Upper lobe of right lung (tissue), 1 donor: Measurements from ENCODE around the gene C19orf38. TPM values are rescaled to one million over a fixed set of nuclear protein-coding genes. Genes with fewer than 3 reads are reported as not detected.
"Not testable (repeated sequence)": the region's sequence is repeated elsewhere in the genome, so short reads cannot be mapped to it uniquely, and the experiment has no call there.

Experiments used
- ATAC-seq: fragments of 200-7000 bp; cut with Tn5 transposase; one replicate; pipeline ENCODE4 v1.9.1; 2020; ENCODE audit warnings: mild to moderate bottlenecking, moderate library complexity
- DNase-seq: peaks from one replicate; pipeline ENCODE4 v3.0.0-alpha.2; 2020
- H3K27ac ChIP-seq: fragments of 200-600 bp; one replicate; pipeline ENCODE4 v1.8.0; 2022
- H3K27me3 ChIP-seq: fragments of 200-600 bp; one replicate; pipeline ENCODE4 v1.8.0; 2022; ENCODE audit warnings: mild to moderate bottlenecking
- H3K36me3 ChIP-seq: fragments of 200-600 bp; one replicate; pipeline ENCODE4 v1.8.0; 2022
- H3K4me1 ChIP-seq: fragments of 200-600 bp; one replicate; pipeline ENCODE4 v1.8.0; 2022
- H3K4me3 ChIP-seq: fragments of 200-600 bp; one replicate; pipeline ENCODE4 v1.8.0; 2022; ENCODE audit warnings: mild to moderate bottlenecking
- H3K9me3 ChIP-seq: fragments of 200-600 bp; one replicate; pipeline ENCODE4 v1.8.0; 2022
- CTCF ChIP-seq: fragments of 200-600 bp; IDR thresholded peaks from one replicate; pipeline ENCODE4 v1.8.0; 2022; ENCODE audit warnings: antibody characterized with exemption
- intact Hi-C: fragments of 100-400 bp; cut with DNase I; formaldehyde crosslinking; loops from one replicate; pipeline ENCODE4 v1.11.0; 2022
- total RNA-seq: library from RNA; stranded (reverse); fragmentation: NEBNext Ultra II Directional; extraction: Animal tissue kit (Norgen Biotek cat#: 25700); gene quantifications from one replicate; pipeline ENCODE4 v1.2.1, GENCODE V29; 2021
- donor health status: DM: no; HTN: yes; CAD: no; lungs with severe emphysema.

C19orf38 gene
- total RNA-seq, 1 donor from 2014 or later: 7.4 TPM

GRCh38 chr19:10872546-10873107, 24.4 kb downstream of the C19orf38 start:
- intact Hi-C loops: no loop called here
- no peak for TF ChIP-seq CTCF
- H3K4me1 ChIP-seq: peaks cover 24% of the 10 kb centered on the region
- H3K27ac ChIP-seq: peak overlapping the region; percentile 70
- peak overlapping the region; percentile 63 for H3K4me3 ChIP-seq
- no peak for ATAC-seq
- H3K9me3 ChIP-seq: no peaks in the 10 kb centered on the region
- no peaks in the 10 kb centered on the region for H3K36me3 ChIP-seq
- DNase-seq: no peak
- H3K27me3 ChIP-seq: no peaks in the 10 kb centered on the region

GRCh38 chr19:10874024-10874423, 25.8 kb downstream of the C19orf38 start:
- no peaks in the 10 kb centered on the region for H3K27me3 ChIP-seq
- DNase-seq: no peak
- intact Hi-C loops: no loop called here
- H3K9me3 ChIP-seq: no peaks in the 10 kb centered on the region
- H3K4me3 ChIP-seq: no peak overlapping the region
- H3K4me1 ChIP-seq: peaks cover 27% of the 10 kb centered on the region
- TF ChIP-seq CTCF: no peak
- no peak for ATAC-seq
- no peaks in the 10 kb centered on the region for H3K36me3 ChIP-seq
- no peak overlapping the region for H3K27ac ChIP-seq

- no peak overlapping the region for H3K4me3 ChIP-seq
- no peaks in the 10 kb centered on the region for H3K9me3 ChIP-seq
- no peaks in the 10 kb centered on the region for H3K27me3 ChIP-seq
- peaks cover 27% of the 10 kb centered on the region for H3K4me1 ChIP-seq
- peak overlapping the region; percentile 7 for H3K27ac ChIP-seq
- no peak for TF ChIP-seq CTCF
- no peaks in the 10 kb centered on the region for H3K36me3 ChIP-seq
- intact Hi-C loops: no loop called here
- DNase-seq (no peak), ATAC-seq (peak; percentile 46)
Observed at GRCh38 chr19:10876459-10877240, 28.4 kb downstream of the C19orf38 start.

- H3K4me1 ChIP-seq: peaks cover 24% of the 10 kb centered on the region
- H3K36me3 ChIP-seq, ATAC-seq, H3K27me3 ChIP-seq, intact Hi-C loops, DNase-seq, H3K9me3 ChIP-seq, H3K4me3 ChIP-seq: not testable (repeated sequence)
- H3K27ac ChIP-seq: peak overlapping the region; percentile 7
Observed at GRCh38 chr19:10877608-10878007, 29.4 kb downstream of the C19orf38 start.

GRCh38 chr19:10878253-10878652, 30.0 kb downstream of the C19orf38 start:
- Histone ChIP-seq H3K4me1 (peaks cover 19% of the 10 kb centered on the region), H3K27ac (no peak overlapping the region), H3K27me3 (no peaks in the 10 kb centered on the region), H3K4me3 (no peak overlapping the region), H3K9me3 (no peaks in the 10 kb centered on the region), H3K36me3 (no peaks in the 10 kb centered on the region)
- ATAC-seq (no peak), DNase-seq (no peak)
- intact Hi-C loops: no loop called here
- TF ChIP-seq CTCF: no peak

GRCh38 chr19:10881403-10882107, 33.3 kb downstream of the C19orf38 start:
- no peak overlapping the region for H3K27ac ChIP-seq
- TF ChIP-seq CTCF: no peak
- no peaks in the 10 kb centered on the region for H3K36me3 ChIP-seq
- no peaks in the 10 kb centered on the region for H3K27me3 ChIP-seq
- peaks cover 14% of the 10 kb centered on the region for H3K4me1 ChIP-seq
- no peak for DNase-seq
- intact Hi-C loops: no loop called here
- ATAC-seq: no peak
- H3K4me3 ChIP-seq: no peak overlapping the region
- H3K9me3 ChIP-seq: no peaks in the 10 kb centered on the region
